NCI-H446 (cell line): ENCODE measurements around the gene CNTNAP5.

Source experiments
- DNase-seq, 2 experiments: peaks; one replicate each; lab custom pipeline; 2025; lab: John Stamatoyannopoulos, UW

Gene CNTNAP5

DNA sequence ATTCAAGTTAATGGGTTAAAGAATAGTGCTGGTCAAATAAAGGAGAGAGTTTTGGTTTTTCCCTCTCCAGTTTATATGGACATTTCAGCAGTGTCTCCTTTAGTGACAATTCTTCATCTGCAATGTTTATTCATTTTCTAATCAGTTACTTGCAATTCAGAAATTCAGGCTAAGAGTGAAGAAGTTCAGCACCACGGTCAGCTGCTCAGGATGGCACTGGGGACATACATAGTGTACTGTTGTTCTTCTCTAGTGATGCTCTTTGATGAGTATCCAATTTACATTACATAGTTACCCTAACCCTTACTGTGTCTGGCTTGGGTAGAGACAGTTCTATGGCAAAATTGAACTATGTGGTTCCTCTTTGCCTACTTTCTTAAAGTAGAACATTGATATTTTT is 412.7 kb downstream of the CNTNAP5 start:
- no peak for DNase-seq

DNA sequence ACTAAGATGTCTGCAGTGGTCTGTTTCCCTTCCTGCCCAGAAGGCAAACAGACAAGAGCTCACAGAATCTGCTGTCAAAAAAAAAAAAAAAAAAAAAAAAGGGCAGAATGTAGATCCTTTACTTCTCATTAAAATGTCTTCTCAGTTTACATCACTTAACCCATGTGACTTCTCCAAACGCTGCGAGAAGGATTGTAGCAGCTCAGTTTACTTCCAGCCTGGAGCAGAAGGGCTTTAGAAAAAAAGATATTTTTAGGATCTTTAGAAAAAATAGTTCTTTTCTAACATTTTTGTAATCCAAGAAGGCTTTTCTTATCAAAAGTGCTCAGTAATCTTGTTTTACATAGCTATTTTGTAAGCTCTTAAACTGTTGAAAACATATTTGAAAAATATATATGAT is 425.4 kb downstream of the CNTNAP5 start:
- DNase-seq = no peak

DNA sequence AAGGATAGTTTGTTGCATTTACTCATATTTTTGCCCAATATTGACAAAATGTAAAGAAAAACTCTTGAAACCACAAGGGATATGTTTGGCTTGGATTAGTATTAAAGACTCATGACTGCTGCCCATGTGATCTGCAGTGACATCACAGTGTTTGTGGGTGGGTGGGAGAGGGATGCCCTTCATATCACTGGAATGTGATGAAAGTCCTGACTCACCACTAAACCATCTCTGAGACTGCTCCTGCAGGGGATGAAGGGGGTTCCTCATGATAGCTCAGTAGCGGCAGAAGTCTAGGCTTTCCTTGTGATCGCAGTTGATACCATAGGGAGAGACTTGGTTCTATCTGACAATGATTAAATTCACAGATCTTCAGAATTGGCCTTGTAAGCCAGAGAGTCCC is 451.2 kb downstream of the CNTNAP5 start:
- DNase-seq = no peak

DNA sequence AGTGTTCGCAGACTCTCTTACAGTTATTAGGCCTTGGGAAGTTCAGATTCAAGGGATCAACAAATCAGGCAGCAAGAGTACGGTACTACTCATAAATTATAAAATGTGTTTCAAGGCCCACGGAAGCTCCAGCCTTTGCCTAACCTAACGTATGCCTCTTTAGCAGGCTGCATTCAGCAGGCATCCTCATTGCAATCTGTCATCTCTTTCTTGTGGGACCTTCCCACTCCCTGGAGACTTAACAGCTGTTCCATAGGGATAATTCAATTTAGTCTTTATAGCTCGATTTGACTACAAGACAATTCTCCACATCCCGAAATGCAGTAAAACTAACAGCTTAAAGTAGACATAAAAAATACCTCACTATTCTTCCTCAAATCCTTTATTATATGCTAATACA is 453.7 kb downstream of the CNTNAP5 start:
- no peak for DNase-seq

DNA sequence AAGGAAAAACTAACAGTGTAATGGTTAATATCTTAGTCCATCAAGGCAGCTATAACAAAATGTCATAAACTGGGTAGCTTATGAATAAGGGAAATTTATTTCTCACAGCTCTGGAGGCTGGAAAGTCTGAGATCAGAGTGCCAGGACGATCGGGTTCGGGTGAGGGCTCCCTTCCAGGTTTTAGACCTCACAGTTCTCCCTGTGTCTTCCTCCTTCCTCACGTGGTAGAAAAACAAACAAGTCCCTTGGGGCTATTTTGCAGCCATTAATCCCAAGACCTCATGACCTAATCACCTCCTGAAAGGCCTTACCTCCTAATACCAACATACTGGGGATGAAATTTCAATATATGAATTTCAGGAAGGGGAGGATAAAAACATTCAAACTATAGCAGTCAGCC is 455.9 kb downstream of the CNTNAP5 start:
- no peak for DNase-seq

DNA sequence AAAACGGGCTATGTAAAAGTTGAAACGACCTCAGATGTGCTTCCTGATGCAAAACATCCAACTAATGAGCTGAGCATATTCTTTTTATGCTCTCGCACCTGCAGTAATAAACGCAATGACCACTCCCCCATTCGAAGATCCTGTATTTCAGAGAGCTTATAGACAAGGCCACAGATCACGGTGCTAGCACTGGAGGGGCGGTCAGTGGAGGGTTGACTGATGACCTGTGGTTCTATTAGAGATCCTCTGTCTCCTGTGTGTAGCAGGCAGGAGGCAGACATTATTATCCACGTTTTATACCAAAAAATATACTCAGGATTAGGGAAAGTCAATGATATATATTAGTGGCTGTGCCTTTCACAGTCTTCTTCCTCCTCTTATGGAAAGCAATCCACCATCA is 457.0 kb downstream of the CNTNAP5 start:
- no peak for DNase-seq

DNA sequence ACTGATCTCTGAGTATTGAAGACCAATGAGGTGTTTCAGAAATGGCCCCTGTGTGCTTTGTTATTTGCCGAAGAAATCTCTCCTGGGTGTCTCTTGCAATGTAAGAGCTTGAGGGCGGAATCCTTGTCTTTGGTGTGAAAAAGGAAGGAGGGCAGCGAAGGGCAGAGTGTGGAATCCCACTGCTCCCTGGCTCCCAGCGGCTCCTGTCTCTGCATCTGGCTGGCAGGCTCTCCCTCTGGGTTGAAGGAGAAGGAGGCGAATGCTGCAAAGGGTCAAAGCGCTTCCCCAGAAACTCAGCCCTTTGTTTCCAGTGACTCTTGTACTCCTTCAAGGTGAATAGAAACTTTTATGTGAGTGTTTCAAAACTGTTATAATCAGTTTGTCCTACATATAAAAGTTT is 457.5 kb downstream of the CNTNAP5 start:
- no peak for DNase-seq

DNA sequence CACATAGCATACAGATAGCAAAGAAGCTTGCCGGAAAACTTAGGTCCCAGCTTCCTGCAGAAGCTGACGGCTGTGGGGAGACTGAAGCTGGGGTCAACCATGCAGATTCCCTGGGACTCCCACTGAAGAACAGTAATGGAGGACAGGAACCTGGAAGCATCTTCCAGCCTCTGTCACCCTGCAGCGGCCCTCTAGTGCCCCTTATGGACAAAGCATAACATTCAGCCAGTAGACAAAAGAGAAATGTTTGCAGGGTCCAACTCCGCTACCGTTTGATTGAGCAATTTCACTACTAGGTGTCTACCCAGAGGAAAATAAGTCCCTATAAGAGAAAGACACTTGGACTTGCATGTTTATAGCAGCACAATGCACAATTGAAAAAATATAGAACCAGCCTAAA is 460.6 kb downstream of the CNTNAP5 start:
- no peak for DNase-seq

DNA sequence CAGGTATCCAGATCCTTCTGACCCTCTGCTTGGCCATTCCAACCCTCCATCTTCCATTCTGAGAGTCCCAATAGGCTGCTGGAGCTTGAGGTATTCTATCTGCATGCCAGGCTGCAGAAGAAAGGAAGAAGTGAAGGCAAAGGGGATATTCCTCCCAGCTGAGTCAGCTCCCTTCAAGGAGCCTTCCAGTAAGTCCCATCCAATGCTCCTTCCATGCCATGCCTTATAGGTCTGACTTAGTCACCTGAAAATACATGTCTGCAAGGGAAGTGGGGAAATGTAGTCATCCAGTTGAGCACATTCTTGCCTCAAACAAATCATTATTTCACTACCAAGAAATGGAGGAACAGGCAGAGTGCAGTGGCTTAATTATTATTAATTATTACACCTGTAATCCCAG is 464.6 kb downstream of the CNTNAP5 start:
- no peak for DNase-seq

DNA sequence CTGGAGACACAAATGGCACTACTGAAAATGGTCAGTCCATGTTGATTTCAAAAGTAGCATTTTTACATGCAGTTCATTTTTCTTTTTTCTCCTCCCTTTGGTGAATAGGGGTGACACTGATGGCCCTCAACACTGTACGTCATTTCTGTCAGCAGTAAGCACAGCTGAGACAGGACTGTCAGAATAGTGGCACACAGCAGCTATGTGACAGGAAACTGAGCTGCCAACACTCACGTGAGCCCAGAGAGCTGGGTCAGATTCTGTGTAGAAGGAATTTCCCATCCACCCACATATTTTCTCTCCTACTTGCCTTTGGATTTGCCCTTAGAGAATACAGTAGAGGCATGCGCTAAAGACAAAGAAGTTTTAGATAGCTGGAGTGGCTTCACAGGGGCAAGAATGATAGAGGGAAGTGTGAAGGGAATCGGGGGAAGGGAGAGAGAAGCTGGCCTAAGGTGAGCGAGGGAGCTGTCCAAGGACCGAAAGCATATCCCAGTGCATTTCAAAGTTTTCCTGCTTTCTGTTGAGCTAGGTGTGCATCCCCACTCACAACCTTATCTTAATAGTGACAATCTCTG is 476.6 kb downstream of the CNTNAP5 start:
- no peak for DNase-seq

DNA sequence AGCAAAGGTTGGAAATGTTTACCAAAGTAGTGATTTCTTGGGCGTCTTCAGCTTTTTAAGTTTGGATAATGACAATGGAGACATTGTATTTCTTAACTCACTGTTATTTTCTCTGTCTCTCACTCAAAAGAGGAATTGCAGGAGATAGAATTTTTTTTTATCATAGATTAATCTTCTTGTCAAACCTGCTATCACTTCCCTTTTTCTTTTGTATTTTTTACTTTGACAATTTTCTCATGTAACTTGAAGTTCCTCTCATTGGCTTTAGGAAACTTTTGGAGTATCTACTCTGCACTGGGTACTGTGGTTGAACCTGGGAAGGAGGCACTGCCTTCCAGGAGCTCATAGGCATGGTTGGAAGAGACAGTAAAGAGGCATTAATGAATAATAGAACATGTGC is 489.1 kb downstream of the CNTNAP5 start:
- DNase-seq = no peak

DNA sequence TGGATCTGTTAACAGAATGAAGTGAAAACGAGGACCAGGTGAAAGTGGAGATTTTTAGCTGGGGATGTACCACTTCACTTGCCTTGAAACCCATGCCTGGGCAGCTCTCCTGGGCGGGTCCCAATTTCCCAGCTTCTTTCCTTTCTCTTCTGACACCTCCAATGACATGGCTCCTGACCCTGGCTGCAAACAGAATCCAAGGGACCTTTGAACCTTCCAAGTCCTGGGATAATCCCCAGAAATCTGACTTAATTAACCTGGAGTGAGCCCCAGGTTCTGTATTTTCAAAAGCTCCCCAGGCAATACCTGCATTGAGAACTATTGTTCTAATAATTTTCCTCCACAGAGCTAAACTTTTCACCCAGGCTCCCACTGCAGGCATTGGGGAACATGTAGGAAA is 495.9 kb downstream of the CNTNAP5 start:
- no peak for DNase-seq

DNA sequence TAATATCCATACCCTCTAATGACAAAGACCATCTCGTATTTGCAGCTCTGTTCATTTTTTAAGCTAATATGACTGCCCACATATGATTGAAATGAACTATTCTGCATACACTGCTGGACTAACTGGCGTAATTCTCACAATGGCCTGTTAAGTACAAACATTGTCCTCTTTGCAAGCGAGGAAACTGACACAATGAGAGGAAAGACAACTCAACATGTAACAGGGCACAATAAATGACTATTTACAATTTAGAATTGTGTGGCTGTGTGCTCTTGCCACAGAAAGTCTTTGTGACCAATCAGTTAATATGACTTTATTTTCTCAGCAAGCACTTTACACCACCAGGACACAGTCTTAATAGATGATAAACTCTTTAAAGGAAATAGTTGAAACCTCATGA is 498.0 kb downstream of the CNTNAP5 start:
- no peak for DNase-seq

DNA sequence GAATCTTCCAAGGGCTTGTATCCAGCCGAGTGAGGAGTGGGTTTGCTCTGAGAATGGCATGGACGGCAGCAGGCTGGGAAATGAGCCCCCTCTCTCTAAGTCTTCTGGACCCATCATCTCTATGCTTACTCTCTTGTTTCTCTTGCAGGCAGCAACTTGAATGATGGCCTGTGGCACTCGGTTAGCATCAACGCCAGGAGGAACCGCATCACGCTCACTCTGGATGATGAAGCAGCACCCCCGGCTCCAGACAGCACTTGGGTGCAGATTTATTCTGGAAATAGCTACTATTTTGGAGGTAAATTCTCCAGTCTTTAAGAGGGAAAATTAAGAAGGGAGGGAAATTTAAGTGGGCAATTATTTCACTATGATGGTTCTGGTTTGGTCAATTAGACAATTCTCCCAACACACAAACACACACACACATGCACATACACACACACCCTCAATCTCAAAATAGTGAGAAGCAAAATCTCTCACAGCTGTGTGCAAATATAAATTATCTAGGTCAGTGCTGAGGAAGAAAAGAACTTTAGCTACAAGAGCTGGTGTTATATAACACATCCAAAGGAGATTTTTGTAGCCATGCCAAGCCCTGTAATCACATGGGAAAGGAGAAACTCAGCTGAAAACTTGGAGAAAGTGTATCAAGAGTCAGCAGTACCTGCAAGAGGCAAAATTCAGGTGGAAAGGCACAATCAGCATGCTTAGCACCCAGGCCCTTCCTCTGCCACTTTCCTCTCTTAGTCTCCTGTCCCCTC is 499.2 kb downstream of the CNTNAP5 start:
- no peak for DNase-seq

DNA sequence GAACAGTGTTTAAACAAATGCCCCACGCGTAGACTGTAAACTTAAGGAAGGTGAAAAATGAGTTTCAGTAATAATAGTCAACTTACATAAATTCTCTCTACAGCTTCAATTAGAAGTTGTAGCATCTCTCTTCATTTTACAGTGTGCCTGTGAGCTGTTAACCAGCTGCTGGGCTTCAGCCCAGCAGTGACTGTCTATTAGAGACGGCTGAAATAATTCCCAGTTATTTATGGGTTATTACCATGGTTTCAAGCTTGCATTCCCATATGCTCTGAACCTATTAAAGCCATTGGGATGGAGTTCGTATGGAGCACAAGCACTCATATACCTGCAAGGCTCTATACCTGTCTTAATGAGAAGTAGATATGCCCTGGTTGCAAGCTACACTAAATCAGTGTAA is 501.1 kb downstream of the CNTNAP5 start:
- DNase-seq = no peak

DNA sequence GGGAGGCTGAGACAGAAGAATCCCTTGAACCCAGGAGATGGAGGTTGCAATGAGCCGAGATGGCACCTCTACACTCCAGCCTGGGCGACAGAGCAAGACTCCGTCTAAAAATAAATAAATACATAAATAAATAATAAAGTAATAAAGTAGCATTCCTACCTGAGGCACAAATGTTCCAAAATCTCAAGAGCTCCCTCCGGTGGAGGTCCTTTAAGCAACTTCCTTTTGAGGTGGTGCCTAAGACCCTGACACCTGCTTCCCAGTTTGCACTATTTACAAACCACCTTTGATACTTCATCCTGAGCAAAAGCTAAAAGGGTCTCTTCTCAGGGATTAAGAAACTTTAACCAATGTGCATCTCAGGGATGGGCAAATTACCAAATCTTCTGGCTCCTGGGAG is 505.1 kb downstream of the CNTNAP5 start:
- DNase-seq = no peak

DNA sequence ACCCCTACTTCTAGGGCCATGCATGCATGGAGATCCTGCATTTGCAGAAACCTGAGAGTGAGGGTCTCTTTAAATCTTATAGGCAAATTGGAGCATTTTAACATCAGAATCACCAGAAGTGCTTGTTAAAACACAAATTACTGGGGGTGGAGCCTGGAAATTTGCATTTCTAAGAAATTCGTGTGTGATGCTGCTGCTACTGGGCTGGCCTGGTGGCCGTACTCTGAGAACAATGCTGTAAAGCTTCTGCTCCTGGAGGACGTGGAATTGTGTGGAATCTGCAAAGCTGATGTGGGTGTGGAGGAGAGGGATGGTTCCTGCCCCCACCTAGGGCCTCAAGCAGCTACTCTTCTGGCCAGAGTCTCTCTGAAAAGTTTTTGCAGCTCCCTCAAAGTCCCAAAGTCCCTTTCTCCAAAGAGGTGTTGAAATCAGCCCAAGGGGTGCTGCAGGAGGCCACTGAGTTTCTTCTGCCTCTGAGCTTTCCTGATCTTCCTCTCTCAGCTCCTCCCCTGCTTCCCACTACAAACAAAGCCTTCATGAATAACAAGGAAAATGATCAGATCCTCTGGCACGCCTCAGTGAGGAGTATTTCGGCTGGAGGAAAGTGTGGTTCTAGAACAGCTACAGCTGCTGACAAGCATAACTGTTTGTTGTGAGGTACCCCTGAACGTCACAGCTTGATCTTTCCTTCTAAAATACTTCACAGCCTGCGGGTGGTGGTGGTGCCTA is 508.3 kb downstream of the CNTNAP5 start:
- DNase-seq = no peak

DNA sequence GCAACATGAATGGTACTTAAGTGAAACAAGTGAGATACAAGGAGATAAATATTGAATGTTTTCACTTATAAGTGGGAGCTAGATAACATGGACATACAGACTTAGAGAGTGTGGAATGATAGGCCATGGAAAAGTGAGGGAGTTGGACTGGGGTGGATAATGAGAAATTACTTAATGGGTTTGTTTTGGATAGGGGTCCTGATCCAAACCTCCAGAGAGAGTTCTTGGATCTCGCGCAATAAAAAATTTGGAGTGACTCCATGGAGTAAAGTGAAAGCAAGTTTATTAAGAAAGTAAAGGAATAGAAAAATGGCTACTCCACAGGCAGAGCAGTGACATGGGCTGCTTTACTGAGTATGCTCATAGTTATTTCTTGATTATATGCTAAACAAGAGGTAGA is 508.9 kb downstream of the CNTNAP5 start:
- no peak for DNase-seq

DNA sequence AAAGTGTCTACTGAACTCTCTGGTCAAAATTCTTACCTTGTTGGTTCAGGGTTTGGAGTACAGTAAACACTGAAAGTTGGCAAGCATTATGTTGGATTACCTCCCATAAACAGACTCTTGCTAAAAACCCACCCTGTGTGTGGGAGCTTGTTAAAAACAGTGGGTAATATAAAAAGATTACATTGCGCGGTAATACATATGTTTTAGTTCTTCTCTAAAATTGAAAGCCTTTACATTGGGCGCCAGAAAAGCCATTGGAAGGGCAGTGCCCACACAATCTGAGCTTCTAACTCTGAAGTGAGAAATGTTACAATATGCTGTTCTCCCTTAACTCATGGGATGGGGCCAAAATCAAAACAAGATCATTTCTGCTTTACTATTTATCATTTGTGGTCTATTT is 510.7 kb downstream of the CNTNAP5 start:
- no peak for DNase-seq

DNA sequence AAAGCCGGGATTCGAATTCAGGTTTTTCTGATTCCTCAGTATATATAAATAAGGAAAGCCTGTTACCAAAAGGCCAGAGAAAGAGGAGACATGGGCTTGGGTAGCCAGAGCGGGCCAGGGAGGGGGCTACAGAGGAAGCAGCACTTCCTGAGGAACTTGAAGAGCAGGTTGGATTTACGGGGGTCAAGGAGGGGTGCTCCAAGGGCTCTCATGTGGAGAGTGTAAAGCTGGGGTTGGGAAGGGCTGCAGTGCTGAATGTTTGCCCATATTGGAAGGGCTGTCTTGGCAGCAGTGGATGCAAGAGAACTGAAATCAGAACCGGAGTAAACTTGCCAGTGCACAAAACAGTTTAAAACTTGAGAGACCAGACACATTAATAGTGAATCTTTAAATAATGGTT is 511.5 kb downstream of the CNTNAP5 start:
- DNase-seq = no peak

DNA sequence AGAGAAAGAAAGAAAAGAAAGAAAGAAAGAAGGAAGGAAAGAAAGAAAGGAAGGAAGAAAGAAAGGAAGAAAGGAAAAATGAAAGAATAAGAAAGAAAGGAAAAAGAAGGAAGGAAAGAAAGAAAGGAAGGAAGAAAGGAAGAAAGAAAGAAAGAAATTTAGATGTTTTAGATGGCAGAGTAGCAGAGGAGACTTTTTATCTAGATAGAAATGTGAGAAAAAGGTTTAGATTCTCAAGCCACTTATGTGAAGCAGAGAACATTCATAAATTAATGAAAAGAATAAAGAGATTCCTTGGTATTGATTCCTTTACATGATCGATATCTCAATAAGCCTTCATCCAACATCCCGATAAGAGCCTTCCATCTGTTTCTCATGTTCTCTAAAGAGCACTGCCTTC is 513.5 kb downstream of the CNTNAP5 start:
- no peak for DNase-seq

DNA sequence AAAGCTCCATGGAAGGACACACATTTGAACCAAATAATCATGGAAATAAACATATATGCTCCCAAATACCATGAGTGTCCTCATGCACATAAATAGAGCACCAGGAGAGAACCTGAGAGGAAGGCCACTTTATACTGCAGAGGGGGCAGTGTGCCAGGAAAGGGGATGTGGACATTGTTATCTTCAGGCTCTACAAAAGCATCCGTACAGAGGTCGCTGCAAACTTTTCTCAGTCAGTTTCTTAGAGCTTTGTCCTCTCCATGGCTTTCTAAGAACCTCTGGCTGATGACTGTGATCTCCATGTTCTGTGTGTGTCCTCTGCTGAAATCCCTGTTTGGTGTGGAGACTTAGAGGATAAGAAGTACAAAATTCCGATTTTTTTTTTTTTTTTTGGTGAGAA is 515.7 kb downstream of the CNTNAP5 start:
- DNase-seq = no peak

DNA sequence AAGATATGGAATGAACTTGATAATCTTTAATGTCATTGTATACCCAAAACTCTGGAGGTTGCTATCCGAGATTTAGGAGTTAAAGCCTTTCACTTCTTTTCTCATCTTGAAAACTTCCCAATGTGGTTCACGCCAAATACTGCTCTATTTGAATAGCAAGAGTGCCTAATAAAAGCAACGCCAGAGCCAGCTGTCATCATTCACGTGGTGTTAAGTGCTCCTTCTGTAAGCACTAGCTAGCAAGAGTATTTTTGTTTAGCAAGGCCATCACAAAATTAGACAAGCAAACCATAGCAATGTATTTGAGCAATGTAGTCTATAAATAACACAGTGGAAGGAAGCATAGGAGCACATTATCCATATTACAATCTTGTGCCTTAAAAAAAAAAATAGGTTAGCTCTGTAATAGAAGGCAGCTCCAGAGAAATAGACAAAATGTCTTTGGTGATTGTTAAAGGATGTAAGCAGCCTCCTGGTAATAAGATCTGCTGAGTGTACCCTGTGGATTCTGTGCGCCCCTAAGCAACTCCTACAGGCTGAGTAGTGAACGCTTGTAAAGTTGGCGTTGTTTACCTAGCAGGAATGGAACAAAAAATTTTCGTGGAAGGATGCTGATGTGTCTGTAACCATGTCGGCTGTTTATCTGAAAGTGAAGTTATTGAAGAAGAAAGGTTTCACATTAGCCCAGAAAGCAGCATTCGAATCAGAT is 518.0 kb downstream of the CNTNAP5 start:
- no peak for DNase-seq
